ENCODE measurements around the gene LPAR4. TPM values are rescaled to one million over a fixed set of nuclear protein-coding genes. Genes with fewer than 3 reads are reported as not detected.
"Not testable (repeated sequence)": the region's sequence is repeated elsewhere in the genome, so short reads cannot be mapped to it uniquely, and the experiment has no call there.

Gene LPAR4
- total RNA-seq, 4 donors from 2014 or later: 0.87 to 4.2 (median 2.0) TPM

GRCh38 chrX:78800114-78800513, 52.6 kb downstream of the LPAR4 start:
- WGBS, 2 donors (ENCODE audit: low coverage in 1 of 2): 27 to 100% methylated on average over 1 to 2 of the region's 2 CpGs
- Histone ChIP-seq H3K36me3 (no peaks in the 10 kb centered on the region), H3K4me3 (no peak overlapping the region), H3K27me3 (no peaks in the 10 kb centered on the region), H3K4me1 (no peaks in the 10 kb centered on the region), H3K27ac (no peak overlapping the region), H3K9me3 (no peaks in the 10 kb centered on the region)
- ATAC-seq: no peak
- TF ChIP-seq EP300 (IDR thresholded peaks at IDR 0.05) (no peak), POLR2AphosphoS5 (IDR thresholded peaks at IDR 0.05) (no peak), CTCF (IDR thresholded peaks at IDR 0.05) (no peak), POLR2A (IDR thresholded peaks at IDR 0.05) (no peak)

- ATAC-seq: no peak
- H3K27me3 ChIP-seq: no peaks in the 10 kb centered on the region
Measured at GRCh38 chrX:78800694-78801093, 53.2 kb downstream of the LPAR4 start.

GRCh38 chrX:78801522-78801921, 54.0 kb downstream of the LPAR4 start:
- Histone ChIP-seq H3K4me3 (no peak overlapping the region), H3K4me1 (no peaks in the 10 kb centered on the region), H3K36me3 (no peaks in the 10 kb centered on the region), H3K27ac (no peak overlapping the region), H3K9me3 (no peaks in the 10 kb centered on the region), H3K27me3 (no peaks in the 10 kb centered on the region)
- WGBS, 2 donors (ENCODE audit: low coverage in 1 of 2): 80% methylated on average over 1 of the region's 2 CpGs; no CpG with 5 or more reads in 1 of the 2 donors
- TF ChIP-seq POLR2A (IDR thresholded peaks at IDR 0.05) (no peak), CTCF (IDR thresholded peaks at IDR 0.05) (no peak), EP300 (IDR thresholded peaks at IDR 0.05) (no peak)
- ATAC-seq: no peak

More at GRCh38 chrX:78800694-78801093, 53.2 kb downstream of the LPAR4 start:
- Histone ChIP-seq H3K4me3 (no peak overlapping the region), H3K9me3 (no peaks in the 10 kb centered on the region), H3K36me3 (no peaks in the 10 kb centered on the region), H3K4me1 (no peaks in the 10 kb centered on the region), H3K27ac (no peak overlapping the region)
- TF ChIP-seq CTCF (IDR thresholded peaks at IDR 0.05) (no peak), POLR2AphosphoS5 (IDR thresholded peaks at IDR 0.05) (no peak), POLR2A (IDR thresholded peaks at IDR 0.05) (no peak), EP300 (IDR thresholded peaks at IDR 0.05) (no peak)

GRCh38 chrX:78802526-78802925, 55.0 kb downstream of the LPAR4 start:
- H3K4me1 ChIP-seq, ATAC-seq, H3K9me3 ChIP-seq, H3K36me3 ChIP-seq, H3K27ac ChIP-seq, H3K4me3 ChIP-seq, H3K27me3 ChIP-seq: not testable (repeated sequence)
- WGBS, 2 donors (ENCODE audit: low coverage in 1 of 2): 40 to 85% methylated on average over 1 to 2 of the region's 3 CpGs

Other genes starting within 250 kb of the LPAR4 start
- 1 to 10 TPM; 3.2 to 10.0 (median 6.8) TPM for gene RTL3, start 88.4 kb upstream of the LPAR4 start, total RNA-seq
- not detected for gene P2RY10, start 197.7 kb downstream of the LPAR4 start, total RNA-seq

All from gastroesophageal sphincter (tissue), 4 donors.